DOHH2 (cell line): Measurements from ENCODE around the gene NUP62.

ENCODE experiments used
- CTCF ChIP-seq: fragments of 200-600 bp; sonication (generic); IDR thresholded peaks from one replicate; pipeline ENCODE4 v1.5.1; 2014; ENCODE audit warnings: antibody characterized with exemption, mild to moderate bottlenecking, low read depth, low read length; ENCODE audit not compliant: poor library complexity, severe bottlenecking
- EZH2phosphoT487 ChIP-seq: fragments of 200-600 bp; sonication (generic); IDR thresholded peaks from 2 replicates; pipeline ENCODE4 v1.6.1; 2017; ENCODE audit warnings: borderline replicate concordance, mild to moderate bottlenecking, antibody characterized with exemption, low read length, moderate library complexity, mixed read lengths

GRCh38 chr19:49925486-49925885, 3.8 kb downstream of the NUP62 start:
- TF ChIP-seq CTCF (no peak), EZH2phosphoT487 (no peak)
